Activated naive CD4-positive, alpha-beta T cell treated with Interleukin-2 at 50 U/mL for 16 hours (primary cell): ENCODE measurements around the gene CEP250.

Experiments used
- DNase-seq: peaks from one replicate; pipeline ENCODE4 v3.0.0-alpha.2; 2020

The CEP250 gene

GRCh38 chr20:35563834-35564233 is 108.4 kb downstream of the CEP250 start:
- no peak for DNase-seq

DNA sequence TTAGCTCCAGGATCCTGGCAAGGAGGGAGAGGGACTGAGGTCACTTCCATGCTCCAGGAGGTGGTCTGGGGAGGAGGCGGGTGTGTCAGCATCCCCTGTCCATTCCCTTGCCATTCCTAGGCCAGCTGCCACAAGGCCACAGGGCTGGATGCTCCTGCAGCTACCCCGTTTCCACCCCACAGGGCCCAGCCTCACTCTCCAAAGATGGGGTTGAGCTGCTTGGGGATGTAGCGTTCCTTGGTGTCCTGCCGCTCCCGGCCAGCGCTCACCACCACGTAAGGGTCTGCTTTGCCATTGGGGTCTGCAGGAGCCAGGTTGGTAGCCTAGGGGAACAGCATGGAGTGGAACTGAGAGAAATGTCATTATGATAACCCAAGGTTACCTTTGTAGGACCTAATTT is 109.5 kb downstream of the CEP250 start:
- DNase-seq, result no peak

- DNase-seq, result no peak
Measured at GRCh38 chr20:35568645-35569044, 113.2 kb downstream of the CEP250 start.
